Measurements from ENCODE around the gene PCNX2.
A peak's percentile ranks its signal among the peaks of the same experiment; 100 is the strongest.

The PCNX2 gene

GRCh38 chr1:232958067-232958466 is 337.5 kb downstream of the PCNX2 start:
- Histone ChIP-seq H3K9ac (ENCODE audit: low read depth, low read length) (no peak overlapping the region), H3K4me3 (ENCODE audit: low read length) (no peak overlapping the region), H3K4me2 (ENCODE audit: low read length) (no peak overlapping the region), H3K36me3 (ENCODE audit: insufficient read depth, low read length) (peaks cover 4% of the 10 kb centered on the region), H3K4me1 (ENCODE audit: control insufficient read depth, insufficient read depth, low read length) (peaks cover 7% of the 10 kb centered on the region), H3K27me3 (ENCODE audit: control insufficient read depth, insufficient read depth, low read length) (no peaks in the 10 kb centered on the region), H3K9me3 (replicated peaks; ENCODE audit: low read length) (no peaks in the 10 kb centered on the region)

GRCh38 chr1:232956081-232956480 is 339.4 kb downstream of the PCNX2 start:
- Histone ChIP-seq H3K27me3 (ENCODE audit: control insufficient read depth, insufficient read depth, low read length) (no peaks in the 10 kb centered on the region), H3K4me3 (ENCODE audit: low read length) (no peak overlapping the region), H3K4me2 (ENCODE audit: low read length) (no peak overlapping the region), H3K9me3 (replicated peaks; ENCODE audit: low read length) (no peaks in the 10 kb centered on the region), H3K4me1 (ENCODE audit: control insufficient read depth, insufficient read depth, low read length) (peaks cover 11% of the 10 kb centered on the region), H3K9ac (ENCODE audit: low read depth, low read length) (no peak overlapping the region), H3K36me3 (ENCODE audit: insufficient read depth, low read length) (peaks cover 4% of the 10 kb centered on the region)

GRCh38 chr1:232954594-232955365 is 340.7 kb downstream of the PCNX2 start:
- Histone ChIP-seq H3K36me3 (ENCODE audit: insufficient read depth, low read length) (peaks cover 4% of the 10 kb centered on the region), H3K4me1 (ENCODE audit: control insufficient read depth, insufficient read depth, low read length) (peaks cover 14% of the 10 kb centered on the region), H3K4me3 (ENCODE audit: low read length) (no peak overlapping the region), H3K27me3 (ENCODE audit: control insufficient read depth, insufficient read depth, low read length) (no peaks in the 10 kb centered on the region), H3K9me3 (replicated peaks; ENCODE audit: low read length) (no peaks in the 10 kb centered on the region), H3K4me2 (ENCODE audit: low read length) (no peak overlapping the region), H3K9ac (ENCODE audit: low read depth, low read length) (no peak overlapping the region)

GRCh38 chr1:232952514-232953499 is 342.7 kb downstream of the PCNX2 start:
- Histone ChIP-seq H3K9me3 (replicated peaks; ENCODE audit: low read length) (no peaks in the 10 kb centered on the region), H3K4me3 (ENCODE audit: low read length) (no peak overlapping the region), H3K4me1 (ENCODE audit: control insufficient read depth, insufficient read depth, low read length) (peaks cover 17% of the 10 kb centered on the region)

GRCh38 chr1:232951605-232952004 is 343.9 kb downstream of the PCNX2 start:
- H3K4me3 ChIP-seq (ENCODE audit: low read length), result peak overlapping the region; percentile 76
- no peak overlapping the region for H3K9ac ChIP-seq (ENCODE audit: low read depth, low read length)

More at GRCh38 chr1:232952514-232953499, 342.7 kb downstream of the PCNX2 start:
- H3K27me3 ChIP-seq (ENCODE audit: control insufficient read depth, insufficient read depth, low read length), result no peaks in the 10 kb centered on the region
- H3K4me2 ChIP-seq (ENCODE audit: low read length), result no peak overlapping the region
- H3K36me3 ChIP-seq (ENCODE audit: insufficient read depth, low read length), result no peaks in the 10 kb centered on the region
- no peak overlapping the region for H3K9ac ChIP-seq (ENCODE audit: low read depth, low read length)

GRCh38 chr1:232951180-232951579 is 344.3 kb downstream of the PCNX2 start:
- peaks cover 17% of the 10 kb centered on the region for H3K4me1 ChIP-seq (ENCODE audit: control insufficient read depth, insufficient read depth, low read length)
- no peaks in the 10 kb centered on the region for H3K9me3 ChIP-seq (replicated peaks; ENCODE audit: low read length)
- peak overlapping the region; percentile 86 for H3K9ac ChIP-seq (ENCODE audit: low read depth, low read length)
- no peaks in the 10 kb centered on the region for H3K27me3 ChIP-seq (ENCODE audit: control insufficient read depth, insufficient read depth, low read length)
- peak overlapping the region; percentile 78 for H3K4me2 ChIP-seq (ENCODE audit: low read length)
- H3K4me3 ChIP-seq (ENCODE audit: low read length), result peak overlapping the region; percentile 76
- H3K36me3 ChIP-seq (ENCODE audit: insufficient read depth, low read length), result no peaks in the 10 kb centered on the region

More at GRCh38 chr1:232951605-232952004, 343.9 kb downstream of the PCNX2 start:
- H3K4me2 ChIP-seq (ENCODE audit: low read length), result peak overlapping the region; percentile 78
- H3K9me3 ChIP-seq (replicated peaks; ENCODE audit: low read length), result no peaks in the 10 kb centered on the region
- peaks cover 17% of the 10 kb centered on the region for H3K4me1 ChIP-seq (ENCODE audit: control insufficient read depth, insufficient read depth, low read length)
- H3K27me3 ChIP-seq (ENCODE audit: control insufficient read depth, insufficient read depth, low read length), result no peaks in the 10 kb centered on the region
- no peaks in the 10 kb centered on the region for H3K36me3 ChIP-seq (ENCODE audit: insufficient read depth, low read length)

- Histone ChIP-seq H3K4me3 (ENCODE audit: low read length) (peak within 1 kb of the TSS; percentile 76), H3K27me3 (ENCODE audit: control insufficient read depth, insufficient read depth, low read length) (no peaks in the 10 kb centered on the region), H3K4me2 (ENCODE audit: low read length) (peak within 1 kb of the TSS; percentile 78), H3K4me1 (ENCODE audit: control insufficient read depth, insufficient read depth, low read length) (peaks cover 17% of the 10 kb centered on the region), H3K36me3 (ENCODE audit: insufficient read depth, low read length) (no peaks in the 10 kb centered on the region), H3K9me3 (replicated peaks; ENCODE audit: low read length) (no peaks in the 10 kb centered on the region), H3K9ac (ENCODE audit: low read depth, low read length) (peak within 1 kb of the TSS; percentile 86)
Observed at GRCh38 chr1:232950197-232951176, 345.0 kb downstream of the PCNX2 start, which contains the start of gene NTPCR. Gene NTPCR, plus strand, starts transcription at chr1:232950611. Its CDS starts 100 bp downstream, at chr1:232950711.

- Histone ChIP-seq H3K4me1 (ENCODE audit: control insufficient read depth, insufficient read depth, low read length) (peaks cover 17% of the 10 kb centered on the region), H3K27me3 (ENCODE audit: control insufficient read depth, insufficient read depth, low read length) (no peaks in the 10 kb centered on the region), H3K36me3 (ENCODE audit: insufficient read depth, low read length) (no peaks in the 10 kb centered on the region), H3K4me2 (ENCODE audit: low read length) (peak overlapping the region; percentile 78), H3K9ac (ENCODE audit: low read depth, low read length) (peak overlapping the region; percentile 86), H3K4me3 (ENCODE audit: low read length) (peak overlapping the region; percentile 76), H3K9me3 (replicated peaks; ENCODE audit: low read length) (no peaks in the 10 kb centered on the region)
Observed at GRCh38 chr1:232949636-232950196, 345.8 kb downstream of the PCNX2 start.

GRCh38 chr1:232944347-232944746 is 351.2 kb downstream of the PCNX2 start:
- H3K4me1 ChIP-seq (ENCODE audit: control insufficient read depth, insufficient read depth, low read length), result no peaks in the 10 kb centered on the region
- no peak overlapping the region for H3K4me2 ChIP-seq (ENCODE audit: low read length)
- H3K9ac ChIP-seq (ENCODE audit: low read depth, low read length), result no peak overlapping the region
- H3K36me3 ChIP-seq (ENCODE audit: insufficient read depth, low read length), result no peaks in the 10 kb centered on the region
- H3K9me3 ChIP-seq (replicated peaks; ENCODE audit: low read length), result no peaks in the 10 kb centered on the region
- H3K4me3 ChIP-seq (ENCODE audit: low read length), result no peak overlapping the region
- no peaks in the 10 kb centered on the region for H3K27me3 ChIP-seq (ENCODE audit: control insufficient read depth, insufficient read depth, low read length)

- H3K27me3 ChIP-seq (ENCODE audit: control insufficient read depth, insufficient read depth, low read length), result no peaks in the 10 kb centered on the region
- H3K9ac ChIP-seq (ENCODE audit: low read depth, low read length), result no peak overlapping the region
- H3K4me1 ChIP-seq (ENCODE audit: control insufficient read depth, insufficient read depth, low read length), result no peaks in the 10 kb centered on the region
- no peaks in the 10 kb centered on the region for H3K9me3 ChIP-seq (replicated peaks; ENCODE audit: low read length)
- H3K36me3 ChIP-seq (ENCODE audit: insufficient read depth, low read length), result no peaks in the 10 kb centered on the region
- no peak overlapping the region for H3K4me2 ChIP-seq (ENCODE audit: low read length)
- H3K4me3 ChIP-seq (ENCODE audit: low read length), result no peak overlapping the region
Observed at GRCh38 chr1:232943679-232944252, 351.8 kb downstream of the PCNX2 start.

Data from skeletal muscle satellite cell (primary cell).